Kidney glomerular epithelial cell (primary cell): Measurements from ENCODE around the gene WDR74.
"Not testable (repeated sequence)": the region's sequence is repeated elsewhere in the genome, so short reads cannot be mapped to it uniquely, and the experiment has no call there.

Experiments
- DNase-seq: peaks from one replicate; lab custom pipeline; 2025; lab: John Stamatoyannopoulos, UW

WDR74 gene

DNA sequence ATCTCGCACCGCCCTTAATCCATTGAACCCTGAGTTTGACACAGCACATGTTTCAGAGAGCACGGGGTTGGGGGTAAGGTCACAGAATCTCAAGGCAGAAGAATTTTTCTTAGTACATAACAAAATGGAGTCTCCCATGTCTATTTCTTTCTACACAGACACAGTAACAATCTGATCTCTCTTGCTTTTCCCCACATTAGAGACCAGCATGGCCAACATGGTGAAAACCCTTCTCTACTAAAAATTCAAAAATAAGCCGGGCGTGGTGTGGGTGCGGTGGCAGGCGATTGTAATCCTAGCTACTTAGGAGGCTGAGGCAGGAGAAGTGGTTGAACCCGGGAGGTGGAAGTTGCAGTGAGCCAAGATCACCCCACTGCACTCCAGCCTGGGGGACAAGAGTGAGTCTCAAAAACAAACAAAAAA is 19.9 kb upstream of the WDR74 start:
- not testable (repeated sequence) for DNase-seq

- DNase-seq = no peak
Observed at GRCh38 chr11:62858201-62858600, 18.8 kb upstream of the WDR74 start.

- no peak for DNase-seq
Observed at GRCh38 chr11:62857541-62857982, 18.2 kb upstream of the WDR74 start.

DNA sequence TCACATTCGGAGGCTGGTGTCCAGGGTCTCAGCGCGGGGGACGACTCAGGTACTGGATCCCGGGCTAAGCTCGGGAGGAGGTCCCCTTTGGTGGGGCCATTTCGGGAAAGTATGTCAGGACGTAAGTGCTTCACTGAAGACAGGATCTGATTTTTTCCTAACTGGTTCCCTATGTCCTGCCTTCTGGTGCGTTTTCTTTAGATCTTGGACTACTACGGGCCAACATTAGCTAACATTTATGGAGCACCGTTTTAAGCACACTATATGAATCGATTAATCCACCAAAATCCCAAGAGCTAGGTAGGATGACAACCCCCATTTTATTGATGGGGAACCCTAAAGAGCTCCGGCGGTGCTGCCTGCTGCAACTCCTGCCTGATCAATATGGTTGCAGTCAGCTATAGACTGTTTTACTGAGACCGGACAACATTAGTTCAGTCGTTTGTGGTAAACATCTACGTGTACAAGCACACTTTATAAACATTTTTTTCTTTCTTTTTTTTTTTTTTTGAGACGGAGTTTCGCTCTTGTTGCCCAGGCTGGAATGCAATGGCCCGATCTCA is 17.0 kb upstream of the WDR74 start:
- DNase-seq = no peak

DNA sequence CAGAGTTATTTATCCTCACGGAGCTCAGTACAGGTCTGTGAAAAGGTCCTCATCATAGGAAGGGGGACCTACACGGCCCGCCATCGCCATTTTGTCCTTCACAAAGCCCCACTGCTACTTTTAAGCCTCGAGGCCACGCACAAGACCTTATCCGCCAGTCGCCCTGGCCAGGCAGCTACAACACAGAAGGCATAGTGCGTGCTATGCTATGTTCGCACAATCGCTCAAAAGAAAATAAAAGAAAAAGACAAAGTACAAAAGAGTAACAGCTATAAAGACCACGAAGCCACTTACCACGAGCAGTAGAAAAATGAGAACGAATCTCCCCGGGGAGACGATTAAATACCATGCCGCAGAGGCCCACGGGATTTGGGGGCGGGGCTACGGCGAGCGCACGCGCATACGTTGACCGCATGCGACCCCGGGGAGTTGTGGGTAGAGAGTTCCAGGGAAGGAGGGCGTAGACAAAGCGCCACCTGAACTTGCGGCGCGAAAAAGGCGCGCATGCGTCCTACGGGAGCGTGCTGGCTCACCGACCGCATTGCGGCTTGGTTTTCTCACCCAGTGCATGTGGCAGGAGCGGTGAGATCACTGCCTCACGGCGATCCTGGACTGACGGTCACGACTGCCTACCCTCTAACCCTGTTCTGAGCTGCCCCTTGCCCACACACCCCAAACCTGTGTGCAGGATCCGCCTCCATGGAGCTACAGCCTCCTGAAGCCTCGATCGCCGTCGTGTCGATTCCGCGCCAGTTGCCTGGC is 16.4 kb upstream of the WDR74 start:
- peak; percentile 95 for DNase-seq

DNA sequence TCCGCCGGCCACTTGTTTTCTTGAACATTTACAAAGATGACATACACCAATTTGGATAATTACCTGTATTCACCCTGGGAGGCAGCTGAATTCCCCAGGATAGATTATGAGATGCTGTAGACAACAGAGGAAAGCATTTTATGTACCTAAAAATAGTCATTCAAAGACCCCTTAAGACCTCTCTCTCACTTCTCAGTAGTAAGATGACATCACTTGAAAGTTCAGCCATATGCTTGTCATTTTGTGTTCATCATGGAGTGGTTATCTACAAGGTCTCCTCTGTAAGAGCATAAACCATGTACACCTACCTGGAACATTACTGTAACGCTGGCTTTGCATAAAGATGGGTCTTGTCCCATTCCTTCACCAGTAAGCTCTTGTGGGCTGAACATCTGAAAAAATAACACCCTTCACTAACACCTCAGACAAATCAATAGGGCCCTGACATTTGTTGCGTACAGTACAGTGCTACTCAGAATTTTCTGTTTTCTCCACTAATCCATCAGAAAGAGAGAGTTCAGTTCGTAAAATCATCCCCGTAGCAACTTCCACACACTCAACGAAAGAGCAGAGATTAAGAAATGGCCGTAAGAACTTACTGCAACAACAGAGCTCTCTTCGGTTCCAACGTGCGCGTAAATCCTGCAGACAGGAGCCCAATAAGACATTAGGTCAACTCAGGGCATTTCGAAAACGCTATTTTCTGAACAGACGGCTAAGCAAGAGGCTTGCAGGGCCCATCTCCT is 15.6 kb upstream of the WDR74 start:
- DNase-seq = no peak

DNA sequence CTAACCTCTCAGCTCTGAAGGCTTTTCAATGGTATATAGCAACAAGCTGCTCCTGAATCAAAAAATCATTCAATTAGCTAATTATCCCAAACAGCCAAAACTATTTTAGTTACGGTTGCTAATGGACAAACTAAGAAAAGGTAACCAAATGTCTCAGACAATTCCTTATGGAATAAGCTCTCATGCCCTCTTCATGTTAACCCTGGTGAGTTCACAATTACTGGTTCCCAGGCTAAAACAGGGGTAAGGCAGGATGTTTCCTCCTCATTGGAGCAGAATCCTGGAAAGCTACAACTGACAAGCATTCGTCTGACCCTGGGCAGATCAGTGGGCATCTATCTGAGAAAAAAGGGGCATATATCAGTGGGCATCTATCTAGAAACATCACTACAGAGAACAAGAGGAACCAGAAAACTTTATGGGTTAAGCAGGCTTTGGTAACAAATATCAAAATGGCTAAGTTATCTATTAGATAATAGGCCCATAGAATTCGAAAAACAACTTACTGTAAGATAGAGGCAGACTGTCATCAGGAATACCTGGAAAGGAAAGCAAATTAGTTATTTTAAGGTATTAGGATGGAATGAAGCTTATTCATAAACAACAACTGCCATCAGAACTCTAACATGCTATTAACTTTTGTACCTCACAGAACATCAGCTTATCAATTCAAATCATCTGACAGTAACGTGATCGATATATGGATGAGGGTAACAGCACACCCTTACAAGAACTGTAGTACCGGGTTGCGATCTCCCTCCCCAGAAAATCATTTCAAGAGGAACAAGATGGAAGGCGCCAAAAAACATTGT is 14.8 kb upstream of the WDR74 start:
- no peak for DNase-seq

DNA sequence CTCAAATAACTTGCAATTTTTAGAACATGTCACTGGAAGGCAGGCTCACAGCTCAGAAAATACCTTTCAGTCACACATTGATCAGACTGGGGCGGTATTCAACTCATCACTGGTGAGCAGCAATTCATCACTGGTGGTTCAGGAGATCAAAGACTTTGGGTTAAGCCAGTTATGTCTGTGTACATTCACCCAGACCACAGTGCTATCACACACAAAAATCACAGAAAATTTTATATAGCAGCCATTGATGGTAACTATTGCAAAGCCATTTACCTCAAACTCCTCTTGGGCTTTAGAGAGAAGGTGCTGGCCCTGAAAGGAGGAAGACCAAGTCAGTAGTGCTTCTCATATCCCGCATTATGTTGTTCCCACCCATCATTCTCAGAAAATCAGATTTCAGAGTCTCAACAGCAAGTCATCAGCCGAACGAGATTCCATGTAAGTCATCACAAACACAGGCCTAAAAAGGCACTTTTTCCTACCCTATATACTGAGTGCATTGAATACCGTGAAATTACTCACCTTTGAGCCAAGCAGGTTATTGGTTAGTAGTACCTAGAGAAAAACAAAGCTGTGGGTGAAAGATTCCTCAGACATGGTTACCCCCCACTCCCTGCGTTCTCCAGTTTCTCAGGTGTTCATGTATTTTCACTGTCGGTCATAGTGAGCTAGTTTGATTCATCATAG is 14.0 kb upstream of the WDR74 start:
- no peak for DNase-seq

- no peak for DNase-seq
Observed at GRCh38 chr11:62852523-62853188, 13.3 kb upstream of the WDR74 start.

GRCh38 chr11:62851807-62852522 is 12.6 kb upstream of the WDR74 start:
- DNase-seq = no peak

GRCh38 chr11:62850911-62851806 is 11.8 kb upstream of the WDR74 start:
- DNase-seq = no peak

- DNase-seq = no peak
Observed at GRCh38 chr11:62847767-62848314, 8.5 kb upstream of the WDR74 start.

DNA sequence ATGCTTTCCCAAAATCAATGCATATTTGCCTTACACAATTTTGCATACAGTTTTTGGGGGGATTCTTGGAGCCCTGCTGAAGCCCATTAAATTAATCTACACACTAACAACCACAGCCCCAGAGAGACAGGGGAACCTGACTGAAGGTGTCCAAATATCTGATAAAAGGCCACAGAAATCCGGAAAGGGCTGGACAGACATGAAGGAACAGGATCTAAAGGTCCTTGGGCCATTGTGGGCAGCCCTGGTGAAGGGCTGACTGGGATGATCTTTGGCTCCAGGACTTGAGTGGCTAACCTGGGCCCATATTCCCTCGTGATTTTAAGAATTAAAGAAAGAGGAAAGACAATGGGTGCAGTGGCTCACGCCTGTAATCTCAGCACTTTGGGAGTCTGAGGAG is 6.8 kb upstream of the WDR74 start:
- no peak for DNase-seq

GRCh38 chr11:62844154-62844553 is 4.8 kb upstream of the WDR74 start:
- DNase-seq = no peak

GRCh38 chr11:62843466-62843865 is 4.1 kb upstream of the WDR74 start:
- no peak for DNase-seq

DNA sequence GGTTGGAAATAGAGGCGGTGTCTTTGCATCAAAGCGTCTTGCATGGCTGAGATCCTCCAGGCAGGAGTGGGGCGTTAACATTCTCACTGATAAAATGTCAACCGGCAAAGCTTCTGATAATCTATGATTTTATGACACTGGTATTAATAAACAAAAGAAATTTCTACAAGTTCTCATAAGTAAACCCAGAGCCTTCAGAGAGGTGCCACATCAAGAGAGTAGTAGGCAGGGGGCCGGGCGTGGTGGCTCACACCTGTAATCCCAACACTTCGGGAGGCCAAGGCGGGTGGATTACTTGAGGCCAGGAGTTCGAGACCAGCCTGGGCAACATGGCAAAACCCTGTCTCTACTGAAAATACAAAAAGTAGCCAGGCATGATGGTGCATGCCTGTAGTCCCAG is 3.5 kb upstream of the WDR74 start:
- DNase-seq = not testable (repeated sequence)

DNA sequence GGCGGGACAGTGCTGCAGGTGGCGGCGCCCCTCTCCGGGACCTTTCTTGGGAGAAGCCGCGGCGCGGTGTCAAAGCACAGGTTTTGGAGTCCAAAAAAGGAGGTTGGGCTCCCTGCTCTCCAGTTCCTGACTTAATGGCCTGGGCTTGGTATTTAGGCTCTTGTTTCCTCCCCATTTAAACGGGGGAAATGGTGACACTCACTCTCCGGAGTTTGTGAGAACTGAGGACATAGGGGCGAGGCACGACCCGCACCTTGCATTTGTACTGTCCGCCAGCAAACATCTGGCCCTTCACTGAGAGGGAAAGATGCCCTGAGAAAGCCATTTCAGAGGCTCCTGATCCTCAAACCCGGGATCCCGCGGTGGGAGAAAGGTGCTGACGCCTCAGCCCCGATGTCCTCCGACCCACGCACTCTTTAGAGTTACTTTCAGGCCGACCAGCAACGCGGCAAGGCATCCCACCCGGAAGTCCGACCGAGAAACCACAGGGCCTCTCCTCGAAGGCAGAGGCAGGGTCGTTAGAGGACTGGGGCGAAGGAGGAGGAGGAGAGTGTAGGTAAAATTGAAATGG is 2.9 kb upstream of the WDR74 start:
- DNase-seq = no peak

- DNase-seq = peak; percentile 100
Observed at GRCh38 chr11:62841361-62842170, 2.2 kb upstream of the WDR74 start.
